GM12873 (cell line): Measurements from ENCODE around the gene OR2F2.

ENCODE experiments used
- CTCF ChIP-seq: IDR thresholded peaks from 2 replicates; pipeline ENCODE4 v1.5.1; 2012; ENCODE audit warnings: low read depth, mild to moderate bottlenecking, moderate library complexity, low read length, control low read depth; ENCODE audit not compliant: insufficient read depth; ENCODE audit errors: missing control alignments

Gene OR2F2

DNA sequence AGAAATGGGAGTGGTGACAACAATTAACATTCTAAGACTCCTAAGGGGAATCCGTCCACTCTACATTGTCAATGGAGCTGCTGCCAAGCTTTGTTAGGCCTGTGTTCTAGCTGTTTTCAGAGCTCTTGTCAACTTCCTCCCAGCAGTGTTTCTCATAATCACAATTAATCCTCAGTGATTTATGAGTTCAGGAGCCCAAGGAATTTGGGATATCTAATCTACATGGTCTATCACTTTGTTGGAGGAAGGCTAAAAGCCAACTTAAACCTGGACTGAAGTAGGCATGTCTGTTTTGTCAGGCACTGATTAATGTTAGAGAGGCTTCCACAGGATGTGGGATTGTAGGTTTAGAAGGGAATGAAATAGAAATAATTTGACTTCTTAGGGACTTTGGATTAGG is 10.2 kb upstream of the OR2F2 start:
- TF ChIP-seq CTCF, result no peak

GRCh38 chr7:143929224-143929920 is 5.7 kb upstream of the OR2F2 start:
- no peak for TF ChIP-seq CTCF

DNA sequence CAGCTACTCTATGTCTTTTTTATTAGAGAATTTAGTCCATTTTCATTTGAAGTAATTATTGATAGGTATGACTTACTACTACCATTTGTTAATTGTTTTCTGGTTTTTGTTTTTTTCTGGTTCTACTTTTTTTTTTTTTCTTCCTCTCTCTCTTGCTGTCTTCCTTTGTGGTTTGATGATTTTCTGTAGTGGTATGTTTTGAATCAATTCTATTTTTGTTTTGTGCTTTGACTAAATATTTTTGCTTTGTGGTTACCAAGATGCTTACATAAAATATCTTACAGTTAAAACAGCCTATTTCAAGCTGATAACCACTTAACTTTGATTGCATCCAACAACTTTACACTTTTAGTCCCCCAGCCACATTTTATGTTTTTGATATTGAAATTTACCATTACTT is 3.3 kb upstream of the OR2F2 start:
- TF ChIP-seq CTCF, result no peak

DNA sequence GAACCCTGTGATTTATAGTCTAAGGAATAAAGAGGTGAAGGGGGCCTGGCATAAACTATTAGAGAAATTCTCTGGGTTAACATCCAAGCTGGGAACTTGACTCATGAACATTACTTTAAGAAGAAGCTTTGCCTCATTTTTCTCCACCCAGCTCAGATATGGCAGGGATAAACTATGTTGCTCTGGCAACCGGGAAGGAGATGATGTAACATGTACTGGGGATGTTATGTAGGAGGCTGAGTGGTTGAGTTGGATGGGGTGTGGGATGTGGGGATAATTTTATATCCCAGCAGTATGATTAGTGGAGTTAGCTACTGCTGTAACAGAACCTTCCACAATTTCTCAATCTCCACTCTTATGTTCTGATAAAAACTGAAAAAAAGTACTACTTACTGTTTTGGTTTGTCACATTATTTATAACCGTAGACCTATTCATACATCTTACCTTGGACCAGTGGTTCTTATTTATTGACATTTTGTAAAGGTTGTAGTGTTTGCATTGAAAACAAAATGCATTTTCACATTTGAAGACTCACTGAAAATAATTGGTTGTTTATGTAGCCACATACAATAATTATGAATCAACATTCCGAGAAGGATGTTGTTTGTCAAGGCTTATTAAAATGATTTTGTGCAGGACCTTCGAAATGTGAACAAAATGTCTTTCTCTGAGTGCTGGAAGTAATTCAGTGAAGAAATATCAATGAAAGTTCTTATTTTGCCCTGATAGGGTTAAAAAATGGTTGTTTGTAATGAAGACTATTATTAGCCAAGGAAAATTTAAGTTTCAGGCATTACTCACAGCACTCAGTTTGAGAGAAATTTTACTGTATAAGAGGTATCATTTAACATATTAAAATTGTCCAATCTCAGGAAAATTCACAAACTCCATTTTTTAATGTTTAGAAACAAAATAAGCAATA is 1.3 kb downstream of the OR2F2 start:
- TF ChIP-seq CTCF, result no peak

GRCh38 chr7:143938379-143939243 is 3.6 kb downstream of the OR2F2 start:
- no peak for TF ChIP-seq CTCF

GRCh38 chr7:143945423-143945822 is 10.4 kb downstream of the OR2F2 start:
- no peak for TF ChIP-seq CTCF
